SIG-M5 (cell line): ENCODE results near the gene TCTN1.

Experiments used
- DNase-seq: peaks from one replicate; lab custom pipeline; 2025; lab: John Stamatoyannopoulos, UW

The TCTN1 gene

DNA sequence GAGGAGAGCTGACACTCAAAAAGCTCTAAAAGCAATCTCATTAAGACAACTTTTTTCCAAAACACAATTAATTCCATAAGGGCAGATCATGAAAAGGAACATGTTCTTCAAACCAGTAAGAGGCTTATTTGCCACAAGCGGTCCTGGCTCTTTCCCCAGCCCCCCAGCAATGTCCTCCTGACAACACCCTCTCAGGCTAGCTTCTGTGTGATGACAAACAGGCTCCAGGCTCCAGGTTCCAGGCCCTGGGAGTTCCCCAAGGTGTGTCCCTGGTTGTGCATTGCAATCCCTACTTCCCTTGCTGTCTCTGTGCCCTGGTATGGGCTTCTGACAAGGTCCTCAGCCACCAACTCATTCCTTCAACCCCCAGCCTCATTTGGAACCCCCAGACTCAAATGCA, 66.1 kb downstream of the TCTN1 start:
- no peak for DNase-seq

DNA sequence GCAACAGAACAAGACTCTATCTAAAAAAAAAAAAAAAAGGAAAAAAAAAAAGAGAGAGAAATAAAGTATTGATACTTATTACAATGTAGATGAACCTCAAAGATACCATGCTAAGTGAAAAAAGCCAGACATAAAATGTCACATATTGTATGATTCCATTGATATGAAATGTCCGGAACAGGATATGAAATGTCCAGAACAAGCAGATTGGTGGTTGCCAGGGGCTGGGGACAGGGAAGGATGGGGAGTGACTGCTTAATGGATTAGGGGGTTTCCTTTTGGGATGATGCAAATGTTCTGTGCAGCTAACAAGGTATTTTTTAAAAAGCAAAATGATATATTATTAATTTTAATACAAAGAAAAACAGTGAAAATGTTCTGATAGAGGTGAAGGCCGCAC, 70.0 kb downstream of the TCTN1 start:
- DNase-seq, result no peak

DNA sequence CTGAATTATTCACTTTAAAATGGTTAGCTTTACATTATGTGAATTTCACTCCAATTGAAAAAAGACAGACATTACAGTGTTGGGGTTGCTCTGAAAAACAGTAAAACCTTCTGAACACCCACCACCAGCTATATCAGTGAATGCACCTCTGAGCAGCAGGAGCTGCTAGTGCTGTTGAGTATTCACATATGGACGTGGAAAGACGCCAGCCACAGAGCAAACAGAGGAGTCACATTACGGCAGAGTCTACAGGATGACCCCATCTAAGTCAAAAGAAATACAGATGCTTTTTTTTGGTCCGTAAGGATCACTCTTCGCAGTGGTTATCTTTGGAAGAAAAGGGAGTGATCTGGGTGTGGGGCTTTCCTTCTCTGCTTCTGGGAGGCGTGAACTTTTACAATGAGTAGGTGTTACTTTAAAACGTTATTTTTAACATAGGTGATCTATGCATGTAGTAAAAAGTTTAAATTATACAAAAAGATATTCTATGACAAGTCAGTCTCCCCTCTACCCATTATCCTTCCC, 70.4 kb downstream of the TCTN1 start:
- DNase-seq, result no peak

DNA sequence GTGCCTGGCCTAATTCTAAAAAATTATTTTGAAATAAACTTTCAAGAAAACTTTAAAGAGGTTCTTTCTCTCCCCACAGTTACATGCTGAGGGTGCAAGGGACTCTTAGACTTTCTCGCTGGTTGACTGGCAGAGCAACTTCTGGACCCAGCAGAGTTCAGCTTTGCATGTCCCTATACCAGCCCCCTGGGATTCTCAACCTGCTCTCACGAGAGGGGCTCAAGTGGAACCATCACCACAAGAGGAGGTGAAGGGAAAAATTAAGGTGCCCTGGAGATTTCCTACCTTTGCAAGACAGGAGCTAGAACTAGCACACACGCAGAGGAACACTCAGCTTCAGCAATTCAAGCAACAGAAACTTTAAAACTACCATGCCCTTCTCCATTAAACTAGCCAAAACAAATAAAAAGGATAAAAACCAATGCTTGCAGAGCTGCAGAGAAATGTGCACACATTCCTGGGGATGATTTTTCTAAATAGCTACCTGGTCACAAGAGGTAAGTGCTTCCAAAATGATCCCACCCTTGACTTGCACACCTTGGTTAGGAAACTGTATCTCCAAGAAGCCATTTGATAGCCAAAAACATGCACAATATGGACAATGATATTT, 72.5 kb downstream of the TCTN1 start:
- DNase-seq, result no peak

DNA sequence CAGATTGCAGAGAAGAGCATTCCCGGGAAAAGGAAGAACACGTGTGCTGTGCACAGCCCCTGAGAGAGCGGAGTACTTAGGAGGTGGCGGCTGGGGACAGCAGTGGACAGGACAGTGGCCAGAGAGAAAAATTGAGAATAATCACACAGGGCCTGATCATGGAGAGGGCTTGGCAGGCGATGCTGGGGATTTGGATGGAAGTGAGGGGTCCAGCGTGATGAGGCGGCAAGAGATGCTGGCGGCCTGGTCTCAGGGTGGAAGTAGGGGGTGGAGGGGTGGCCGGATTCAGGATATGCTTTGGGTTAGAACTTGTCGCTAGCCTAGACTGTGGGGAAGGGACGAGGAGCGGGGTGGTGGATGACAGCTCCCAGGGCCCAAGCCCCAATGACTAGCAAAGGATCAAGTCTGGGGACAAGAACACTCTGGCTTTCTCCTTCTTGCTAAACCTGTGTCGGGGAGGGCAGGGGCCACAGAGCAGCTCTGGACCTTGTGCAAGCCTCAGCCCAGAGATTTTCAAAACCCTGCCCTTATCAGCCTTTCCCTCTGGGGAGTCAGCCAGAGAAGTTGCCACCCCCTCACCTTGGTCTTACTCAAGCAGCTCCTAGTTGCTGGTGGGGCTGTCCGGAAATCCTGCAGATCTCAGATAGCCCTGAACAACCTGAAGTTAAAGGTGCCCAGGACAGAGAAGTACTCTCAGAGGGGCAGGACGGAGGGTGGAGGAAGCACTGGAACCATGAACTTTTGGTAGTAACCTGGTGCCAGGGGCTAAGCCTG, 73.7 kb downstream of the TCTN1 start:
- DNase-seq, result no peak

DNA sequence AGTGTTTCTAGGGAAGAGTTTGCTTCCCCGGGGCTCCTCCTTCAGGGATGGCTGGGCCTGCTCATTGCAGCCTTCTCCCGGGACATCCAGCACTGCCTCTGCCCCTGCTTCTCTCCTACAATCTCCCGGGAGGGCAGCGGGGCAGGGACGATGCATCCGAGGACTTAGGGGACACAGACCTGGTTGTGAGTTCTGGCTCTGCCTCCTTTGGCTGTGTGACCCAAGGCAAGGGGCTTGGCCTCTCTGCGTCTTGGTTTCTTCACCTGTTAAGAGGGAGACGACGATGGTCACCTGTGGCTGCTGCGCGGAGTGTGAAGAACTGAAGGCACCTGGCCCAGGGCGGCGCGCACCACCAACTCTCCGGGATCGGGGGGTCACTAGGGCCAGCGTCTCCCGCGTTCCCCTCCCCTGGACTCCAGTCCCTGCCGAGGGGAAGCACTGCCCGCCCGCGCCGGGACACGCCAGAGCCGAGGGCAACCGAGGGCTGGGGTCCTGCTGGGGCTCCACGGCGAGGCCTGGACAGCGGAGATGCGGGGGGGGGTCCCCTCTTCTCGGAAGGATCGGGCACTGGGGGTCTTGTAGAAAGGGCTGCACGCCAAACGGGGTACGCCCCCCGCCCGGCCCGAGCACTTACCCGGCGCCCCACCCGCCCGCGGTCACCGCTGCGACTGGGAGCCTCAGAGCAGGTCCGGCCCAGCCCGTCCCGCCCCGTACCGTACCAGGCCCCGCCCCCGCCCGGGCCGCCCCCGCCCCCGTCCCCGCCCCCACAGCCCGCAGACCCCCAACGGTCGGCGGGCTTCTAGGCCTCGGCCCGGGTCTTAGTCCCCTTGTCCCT, 74.7 kb downstream of the TCTN1 start, which contains the start of gene HVCN1:
Gene HVCN1, minus strand, starts transcription at position 670 of the 835 bp plus-strand sequence. CDS start 5,870 bp downstream, outside the sequence.
- no peak for DNase-seq

DNA sequence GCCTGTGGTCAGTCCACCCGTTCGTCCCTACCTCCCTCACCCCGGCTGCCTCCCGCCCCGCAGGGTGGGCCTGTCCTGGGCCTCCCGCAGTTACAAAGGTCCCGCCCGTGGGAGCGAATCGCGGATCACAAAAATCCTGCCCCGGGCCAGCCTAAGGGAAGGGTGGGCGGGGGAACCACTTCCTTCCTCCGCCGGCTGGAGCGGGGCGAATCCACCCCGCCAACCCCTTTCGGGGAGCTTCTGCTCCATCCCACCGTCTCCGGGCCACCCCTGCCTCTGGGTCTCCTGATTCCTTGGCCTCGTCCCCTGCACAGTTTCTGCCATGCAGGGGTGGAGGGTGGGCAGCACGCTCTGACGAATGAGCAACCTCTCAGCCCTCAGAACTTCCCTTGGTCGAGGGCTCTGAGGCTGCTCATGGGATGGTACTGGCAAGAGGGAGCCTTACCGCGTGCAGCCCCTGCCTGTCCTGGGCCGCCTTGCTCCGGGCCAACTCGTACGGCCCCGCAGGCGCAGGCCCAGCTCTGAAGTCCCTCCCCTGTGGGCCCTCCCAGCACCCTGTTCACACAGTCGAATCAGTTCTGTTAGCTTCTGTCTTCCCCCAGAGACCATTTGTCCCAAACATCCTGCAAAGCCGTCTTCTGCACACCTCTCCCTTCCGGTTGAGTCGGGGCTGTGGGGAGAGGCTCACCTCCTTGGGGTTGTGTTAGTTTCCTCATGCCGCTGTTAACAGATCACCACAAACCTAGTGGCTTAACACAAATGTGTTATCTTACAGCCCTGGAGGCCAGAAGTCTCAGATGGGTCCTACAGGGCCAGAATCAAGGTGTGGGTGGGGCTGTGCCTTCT, 75.6 kb downstream of the TCTN1 start:
- no peak for DNase-seq

DNA sequence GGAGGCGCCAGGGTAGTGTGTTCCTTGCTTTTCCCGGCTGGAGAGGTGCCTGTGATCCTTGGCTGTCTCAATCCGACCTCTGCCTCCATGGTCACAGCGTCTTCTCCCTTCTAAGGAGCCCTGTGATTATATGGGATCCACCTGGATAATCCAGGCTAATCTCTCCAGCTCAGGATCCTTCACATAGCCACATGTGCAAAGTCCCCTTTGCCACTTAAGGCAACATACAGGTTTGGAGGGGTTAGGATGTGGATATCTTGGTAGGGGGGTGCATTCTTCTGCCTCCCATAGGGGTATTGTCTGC, 76.2 kb downstream of the TCTN1 start:
- no peak for DNase-seq

DNA sequence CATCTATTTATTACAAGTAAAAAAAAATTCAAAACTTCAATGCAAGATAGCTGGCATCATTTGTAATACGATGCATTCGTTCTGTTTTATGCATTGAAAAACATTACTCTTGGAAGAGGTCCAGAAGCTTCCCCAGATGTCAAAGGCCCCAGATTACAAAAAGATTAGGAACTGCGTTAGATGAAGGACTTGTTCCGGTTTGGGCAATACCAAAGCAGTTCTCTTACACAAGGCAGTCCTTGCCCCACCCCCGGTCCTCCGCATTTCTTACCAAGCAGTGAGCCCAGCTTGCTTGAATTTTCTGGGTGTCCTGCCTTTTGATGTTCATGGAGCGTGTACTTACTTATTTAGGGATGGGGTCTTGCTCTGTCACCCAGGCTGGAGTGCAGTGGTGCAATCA, 79.8 kb downstream of the TCTN1 start:
- peak; percentile 81 for DNase-seq

DNA sequence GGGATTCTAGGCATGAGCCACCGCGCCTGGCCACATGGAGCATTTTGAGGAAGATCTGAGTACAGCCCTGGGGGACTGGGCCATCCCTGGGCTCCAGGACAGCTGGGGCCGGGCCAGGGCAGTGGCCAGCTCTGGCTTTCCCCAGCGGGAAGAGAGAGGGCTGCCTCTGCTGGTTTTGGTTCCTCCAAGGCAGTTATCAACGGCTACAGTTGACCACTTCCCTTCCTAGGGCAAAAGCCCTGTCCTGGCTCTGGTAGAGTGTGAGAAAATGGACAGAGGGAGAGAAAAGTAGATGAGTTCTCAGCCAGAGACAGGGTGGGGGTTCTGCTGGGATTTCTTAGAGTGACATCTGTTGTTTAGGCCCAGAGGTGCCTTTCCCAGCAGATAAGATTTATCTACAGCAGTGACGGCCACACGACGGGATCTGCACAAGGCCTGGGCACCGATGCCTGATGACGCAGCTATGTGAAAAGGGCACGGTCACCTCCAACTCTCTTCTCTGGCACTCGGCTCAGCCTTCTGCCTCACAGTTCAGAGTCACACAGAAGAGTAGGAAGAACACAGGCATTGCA, 80.5 kb downstream of the TCTN1 start:
- DNase-seq, result no peak

DNA sequence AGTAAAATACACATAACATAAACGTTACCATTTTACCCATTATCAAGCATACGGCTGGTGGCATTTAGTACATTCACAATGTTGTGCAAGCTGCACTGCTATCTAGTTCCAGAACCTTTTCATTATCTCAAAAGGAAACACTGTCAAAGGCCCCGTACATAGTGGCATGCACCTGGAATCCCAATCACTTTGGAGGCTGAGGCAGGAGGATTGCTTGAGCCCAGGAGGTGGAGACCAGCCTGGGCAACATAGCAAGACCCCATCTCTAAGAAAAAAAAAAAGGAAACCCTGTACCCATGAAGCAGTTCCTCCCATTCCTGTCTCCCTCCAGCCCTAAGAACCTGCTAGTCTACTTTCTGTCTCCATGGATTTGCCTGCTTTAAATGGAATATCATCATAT, 82.4 kb downstream of the TCTN1 start:
- no peak for DNase-seq

DNA sequence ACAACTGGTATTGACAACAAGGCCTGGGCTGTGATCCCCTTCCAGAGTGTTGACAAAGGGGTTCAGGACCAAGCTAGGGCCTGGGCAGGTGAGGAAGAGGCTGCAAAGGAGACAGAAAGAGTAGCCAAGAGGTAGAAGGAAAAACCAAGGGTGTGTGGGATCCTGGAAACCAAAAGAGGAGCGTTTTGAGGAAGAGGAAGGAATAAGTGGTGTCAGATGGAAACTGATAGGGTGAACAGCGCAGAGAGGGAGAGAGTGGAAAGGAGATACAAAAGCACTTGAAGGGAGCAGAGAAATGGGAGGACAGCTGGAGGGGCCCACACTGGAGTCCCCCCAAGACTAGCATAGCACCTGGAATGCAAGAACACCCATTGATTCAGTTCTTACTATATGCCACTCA, 83.3 kb downstream of the TCTN1 start:
- DNase-seq, result no peak

DNA sequence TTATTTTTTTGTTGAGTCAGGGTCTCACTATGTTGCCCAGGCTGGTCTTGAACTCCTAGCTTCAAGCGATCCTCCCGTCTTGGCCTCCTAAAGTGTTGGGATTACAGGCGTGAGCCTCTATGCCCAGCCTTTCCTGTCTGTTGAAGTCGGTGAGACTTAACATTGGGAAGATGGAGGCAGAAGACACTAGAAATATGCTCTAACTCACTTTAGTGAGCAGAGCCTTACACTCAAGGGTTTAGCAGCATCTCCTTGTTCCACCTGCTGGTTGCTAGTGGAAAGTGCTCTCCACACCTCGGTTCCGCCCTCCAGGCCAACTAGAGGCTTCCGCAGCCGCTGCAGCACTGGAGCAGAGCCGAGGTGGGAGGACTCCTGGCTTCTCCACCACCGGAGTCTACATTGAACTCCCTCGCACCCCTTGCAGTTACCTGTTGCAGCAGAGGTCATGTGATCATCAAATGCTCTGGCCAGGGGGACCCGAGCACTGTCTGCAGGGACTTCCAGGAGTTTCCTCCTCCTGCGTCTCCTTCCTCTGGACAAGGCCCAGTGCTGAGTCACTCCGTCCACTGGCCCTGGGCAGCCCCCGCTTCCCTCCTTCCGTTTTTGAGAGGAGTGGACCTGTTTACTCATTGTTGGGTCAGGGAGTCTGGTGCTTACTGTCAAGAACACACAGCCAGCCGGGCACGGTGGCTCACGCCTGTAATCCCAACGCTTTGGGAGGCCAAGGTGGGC, 84.4 kb downstream of the TCTN1 start:
- no peak for DNase-seq
